Measurements from ENCODE around the gene C1orf122. TPM values are rescaled to one million over a fixed set of nuclear protein-coding genes. Genes with fewer than 3 reads are reported as not detected.

The C1orf122 gene
- polyA plus RNA-seq, 3 donors from 2014 or later: 33.9 to 58.9 (median 39.3) TPM

DNA sequence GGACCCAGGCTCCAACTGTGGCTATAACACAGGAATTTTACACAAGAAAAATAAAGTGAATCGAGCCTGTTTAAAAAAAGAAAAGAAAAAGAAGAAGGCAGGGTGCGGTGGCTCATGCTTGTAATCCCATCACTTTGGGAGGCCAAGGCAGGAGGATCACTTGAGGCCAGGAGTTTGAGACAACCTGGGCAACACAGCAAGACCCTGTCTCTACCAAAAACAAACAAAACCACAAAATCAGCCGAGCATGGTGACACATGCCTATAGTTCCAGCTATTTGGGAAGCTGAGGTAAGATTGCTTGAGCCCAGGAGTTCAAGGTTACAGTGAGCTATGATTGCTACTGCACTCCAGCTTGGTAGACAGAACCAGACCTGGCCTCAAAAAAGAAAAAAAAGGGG, 34.1 kb downstream of the C1orf122 start:
- peaks cover 5 to 18% (median 5%) of the 10 kb centered on the region in 3 donors for H3K36me3 Mint-ChIP-seq
- peaks cover 12 to 31% of the 10 kb centered on the region in 2 donors for H3K4me1 Mint-ChIP-seq
- H3K27ac Mint-ChIP-seq: peak overlapping the region in 1 of 6 donors; percentile 19
- H3K9me3 Mint-ChIP-seq: no peaks in the 10 kb centered on the region
- H3K4me3 Mint-ChIP-seq: no peak overlapping the region
- no peaks in the 10 kb centered on the region for H3K27me3 Mint-ChIP-seq (ENCODE audit: low read depth in 3 of 3)
- DNase-seq: no peak

DNA sequence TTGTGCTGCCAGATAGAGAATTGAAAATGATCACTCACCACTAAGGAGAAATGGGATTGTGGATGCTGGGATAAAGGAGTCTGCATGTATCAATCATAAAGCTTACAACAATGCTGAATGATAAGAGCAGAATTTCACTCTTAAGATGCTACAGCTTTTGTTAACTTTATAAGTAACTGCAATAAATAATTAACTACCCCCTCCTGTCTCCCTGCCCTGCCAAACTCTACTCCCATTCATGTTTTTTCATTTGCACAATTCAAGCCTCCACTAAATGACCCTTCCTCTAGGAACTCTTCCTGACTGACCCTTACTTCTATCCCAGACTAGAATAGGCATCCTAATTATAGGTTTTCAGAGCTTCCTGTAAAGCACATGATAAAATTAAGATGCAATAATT, 36.9 kb downstream of the C1orf122 start:
- no peaks in the 10 kb centered on the region for H3K9me3 Mint-ChIP-seq
- peaks cover 23 to 40% of the 10 kb centered on the region in 2 donors for H3K4me1 Mint-ChIP-seq
- H3K36me3 Mint-ChIP-seq: peaks cover 0 to 9% (median 2%) of the 10 kb centered on the region in 3 donors
- peak overlapping the region in 1 of 6 donors; percentile 10 for H3K27ac Mint-ChIP-seq
- no peaks in the 10 kb centered on the region for H3K27me3 Mint-ChIP-seq (ENCODE audit: low read depth in 3 of 3)
- no peak overlapping the region for H3K4me3 Mint-ChIP-seq
- no peak for DNase-seq

DNA sequence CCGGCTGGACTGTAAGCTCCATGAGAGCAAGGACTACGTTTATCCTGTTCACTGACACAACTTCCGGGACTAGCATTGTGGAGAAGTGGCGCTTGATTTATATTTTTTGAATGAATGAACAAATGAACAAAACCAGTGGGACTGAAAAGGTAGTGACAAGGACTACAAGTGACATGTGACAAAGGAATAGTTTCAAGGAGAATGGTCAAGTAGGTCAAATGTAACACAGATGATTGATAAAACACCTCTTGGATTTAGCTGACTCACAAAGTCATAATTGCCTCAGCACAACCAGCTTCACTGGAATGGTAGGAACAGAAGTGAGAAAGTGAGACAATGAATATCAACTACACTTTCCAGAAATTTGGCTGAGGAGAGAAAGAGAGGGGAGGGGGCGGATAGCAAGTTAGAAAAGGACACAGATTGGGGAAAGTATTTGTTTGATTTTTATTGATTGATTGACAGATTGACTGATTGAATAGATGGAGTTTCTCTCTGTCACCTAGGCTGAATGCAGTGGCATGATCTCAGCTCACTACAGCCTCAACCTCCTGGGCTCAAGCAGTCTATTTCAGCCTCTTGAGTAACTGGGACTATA, 37.6 kb downstream of the C1orf122 start:
- H3K36me3 Mint-ChIP-seq: peaks cover 0 to 4% (median 0%) of the 10 kb centered on the region in 3 donors
- H3K4me3 Mint-ChIP-seq: no peak overlapping the region
- DNase-seq: no peak
- H3K27ac Mint-ChIP-seq: peak overlapping the region in 2 of 6 donors; percentile 6 to 32
- H3K9me3 Mint-ChIP-seq: no peaks in the 10 kb centered on the region
- no peaks in the 10 kb centered on the region for H3K27me3 Mint-ChIP-seq (ENCODE audit: low read depth in 3 of 3)
- peaks cover 24 to 40% of the 10 kb centered on the region in 2 donors for H3K4me1 Mint-ChIP-seq

DNA sequence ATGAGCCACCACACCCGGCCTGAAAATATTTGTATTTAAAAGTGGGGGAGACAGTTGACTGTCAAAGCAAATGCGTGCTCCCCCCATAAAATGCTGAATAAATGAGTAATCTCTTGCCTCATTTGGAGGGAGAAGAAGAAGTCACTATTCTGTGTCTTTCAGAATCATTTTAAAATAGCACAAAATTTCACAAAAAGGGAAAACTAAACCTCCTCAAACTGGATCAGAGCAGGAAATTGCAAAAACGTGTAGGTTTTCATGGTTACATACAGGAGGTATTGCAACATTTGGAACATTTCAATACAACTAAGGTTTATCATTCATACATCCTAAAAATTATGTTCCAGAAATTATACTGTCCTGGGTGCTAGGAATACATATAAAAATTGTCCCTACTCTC, 38.2 kb downstream of the C1orf122 start:
- Mint-ChIP-seq H3K27me3 (ENCODE audit: low read depth in 3 of 3) (no peaks in the 10 kb centered on the region), H3K36me3 (peaks cover 0 to 4% (median 0%) of the 10 kb centered on the region in 3 donors), H3K9me3 (no peaks in the 10 kb centered on the region), H3K4me3 (no peak overlapping the region), H3K27ac (peak overlapping the region in 5 of 6 donors; percentile 7 to 64 (median 15)), H3K4me1 (peaks cover 24 to 40% of the 10 kb centered on the region in 2 donors)
- no peak for DNase-seq

DNA sequence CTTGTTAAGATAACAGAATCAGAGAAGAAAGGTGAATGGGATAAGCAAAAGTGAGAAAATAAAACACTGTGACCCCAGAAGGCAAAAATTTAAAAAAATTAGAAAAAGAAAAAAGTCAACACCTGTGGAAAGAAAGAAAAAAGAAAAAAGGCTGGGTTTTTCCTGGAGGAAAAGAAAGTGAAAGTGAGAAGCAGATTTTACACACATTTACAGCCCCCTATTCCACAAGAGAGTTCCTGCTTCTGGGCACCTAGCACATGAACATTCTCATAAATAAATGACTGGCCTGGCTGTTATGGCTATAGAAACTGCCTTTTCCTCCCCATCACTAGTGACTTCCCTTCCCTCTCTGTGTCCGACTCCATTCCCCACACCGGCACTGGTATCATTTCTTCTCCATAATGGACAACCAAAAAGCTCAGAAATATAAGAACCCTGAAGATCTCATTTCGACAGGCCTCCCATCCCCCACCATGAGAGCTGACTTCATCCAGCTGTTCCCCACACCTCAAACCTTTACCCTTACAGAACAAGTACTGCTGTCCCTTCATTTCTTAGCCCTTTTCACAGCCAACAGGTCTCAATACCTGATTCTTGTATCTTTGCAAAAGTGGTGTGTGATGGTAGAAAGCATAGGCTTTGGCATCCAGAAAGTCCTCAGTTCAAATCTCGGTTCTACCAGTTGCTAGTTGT, 39.2 kb downstream of the C1orf122 start:
- no peak for DNase-seq
- H3K4me3 Mint-ChIP-seq: peak overlapping the region; percentile 6 to 67 (median 39)
- no peaks in the 10 kb centered on the region for H3K9me3 Mint-ChIP-seq
- no peaks in the 10 kb centered on the region for H3K27me3 Mint-ChIP-seq (ENCODE audit: low read depth in 3 of 3)
- H3K36me3 Mint-ChIP-seq: no peaks in the 10 kb centered on the region
- H3K4me1 Mint-ChIP-seq: peaks cover 24 to 40% of the 10 kb centered on the region in 2 donors
- H3K27ac Mint-ChIP-seq: peak overlapping the region; percentile 43 to 73 (median 68)

DNA sequence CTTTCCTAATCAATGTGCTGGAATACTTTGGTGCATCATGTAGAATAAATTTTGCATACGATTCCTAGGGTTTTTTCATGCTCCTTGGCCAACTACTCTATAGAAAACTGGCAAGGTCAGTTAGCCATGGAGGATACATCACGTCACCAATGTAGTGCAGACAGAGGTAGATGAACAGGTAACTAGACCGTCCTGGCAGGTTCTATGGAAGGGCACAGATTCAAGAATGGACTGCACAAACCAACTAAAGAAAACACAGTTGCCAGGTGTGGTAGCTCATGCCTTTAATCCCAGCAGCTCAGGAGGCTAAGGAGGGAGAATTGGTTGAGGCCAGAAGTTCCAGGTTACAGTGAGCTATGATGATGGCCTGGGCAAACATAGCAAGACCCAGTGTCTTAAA, 41.9 kb downstream of the C1orf122 start:
- no peaks in the 10 kb centered on the region for H3K27me3 Mint-ChIP-seq (ENCODE audit: low read depth in 3 of 3)
- no peak overlapping the region for H3K4me3 Mint-ChIP-seq

DNA sequence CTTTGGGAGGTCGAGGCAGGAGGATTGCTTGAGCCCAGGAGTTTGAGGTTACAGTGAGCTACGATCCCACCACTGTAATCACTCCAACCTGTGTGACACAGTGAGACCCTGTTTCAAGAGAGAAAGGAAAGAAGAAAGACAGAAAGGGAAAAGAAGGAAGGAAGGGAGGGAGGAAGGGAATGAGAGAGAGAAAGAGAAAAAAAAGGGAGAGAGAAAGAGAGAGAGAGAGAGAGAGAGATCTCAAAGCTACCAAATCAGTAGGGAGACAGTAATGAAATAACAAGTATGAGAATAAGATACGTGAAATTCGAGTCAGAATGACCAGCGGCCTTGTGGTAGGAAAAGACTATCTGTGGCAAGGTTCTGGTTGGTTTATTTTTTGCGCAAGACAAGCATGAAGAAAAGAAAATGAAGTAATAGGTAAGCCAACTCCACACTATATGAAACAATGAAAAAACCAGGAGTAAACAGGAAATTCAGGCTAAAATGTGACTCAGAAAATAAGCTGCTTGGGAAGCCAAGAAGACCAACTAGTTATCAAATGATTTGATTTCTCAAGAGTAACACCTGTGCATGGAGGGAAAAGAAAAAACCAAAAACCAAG, 42.9 kb downstream of the C1orf122 start:
- Mint-ChIP-seq H3K27me3 (ENCODE audit: low read depth in 3 of 3) (no peaks in the 10 kb centered on the region), H3K36me3 (peaks cover 0 to 6% (median 4%) of the 10 kb centered on the region in 3 donors), H3K4me1 (peaks cover 32 to 50% of the 10 kb centered on the region in 2 donors), H3K4me3 (no peak overlapping the region), H3K27ac (no peak overlapping the region), H3K9me3 (no peaks in the 10 kb centered on the region)
- no peak for DNase-seq

More for the DNA sequence above, 41.9 kb downstream of the C1orf122 start:
- Mint-ChIP-seq H3K4me1 (peaks cover 35 to 48% of the 10 kb centered on the region in 2 donors), H3K9me3 (no peaks in the 10 kb centered on the region), H3K36me3 (no peaks in the 10 kb centered on the region), H3K27ac (peak overlapping the region in 1 of 6 donors; percentile 12)
- DNase-seq: no peak

DNA sequence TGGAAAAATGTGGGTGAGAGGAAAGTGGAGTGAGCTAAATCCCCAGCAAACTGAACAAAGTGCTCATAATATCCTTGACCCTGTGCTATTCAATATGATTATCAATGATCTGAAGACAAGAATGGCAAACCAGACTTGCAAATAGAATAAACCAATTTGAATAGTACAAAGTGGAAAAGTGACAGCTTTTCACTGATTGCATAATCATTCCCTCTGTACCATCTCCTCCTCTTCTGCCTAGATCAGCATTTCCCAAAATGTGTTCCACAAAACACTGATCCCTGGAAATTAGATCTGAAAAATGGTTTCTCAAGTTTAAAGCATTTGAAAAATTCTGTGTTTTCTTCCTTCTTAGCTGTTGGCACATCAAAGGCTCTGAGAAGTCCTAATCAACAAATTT, 43.7 kb downstream of the C1orf122 start:
- DNase-seq: no peak
- H3K27me3 Mint-ChIP-seq (ENCODE audit: low read depth in 3 of 3): no peaks in the 10 kb centered on the region
- H3K27ac Mint-ChIP-seq: no peak overlapping the region
- H3K36me3 Mint-ChIP-seq: peaks cover 0 to 6% (median 4%) of the 10 kb centered on the region in 3 donors
- no peak overlapping the region for H3K4me3 Mint-ChIP-seq
- H3K9me3 Mint-ChIP-seq: no peaks in the 10 kb centered on the region
- peaks cover 33 to 42% of the 10 kb centered on the region in 2 donors for H3K4me1 Mint-ChIP-seq

DNA sequence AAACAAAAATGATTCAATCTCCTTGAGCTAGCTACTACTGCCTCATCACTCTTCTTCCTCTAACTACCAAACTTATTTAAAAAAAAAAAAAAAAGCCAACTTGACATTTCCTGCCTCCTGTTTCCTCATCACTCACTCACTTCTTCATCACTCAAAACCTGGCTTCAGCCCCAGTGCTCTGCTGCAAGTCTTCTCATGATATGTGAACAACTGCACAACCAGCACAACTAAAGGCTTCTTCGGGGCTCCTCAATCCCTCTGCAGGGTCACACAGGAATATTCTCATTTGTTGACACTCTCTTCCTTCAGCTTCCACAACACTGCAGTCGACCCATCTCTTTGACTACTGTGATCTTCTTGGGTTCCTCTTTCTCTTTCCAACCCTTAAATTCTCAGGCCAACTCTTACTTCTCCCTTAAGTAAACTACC, 44.2 kb downstream of the C1orf122 start:
- Mint-ChIP-seq H3K9me3 (no peaks in the 10 kb centered on the region), H3K4me1 (peaks cover 28 to 39% of the 10 kb centered on the region in 2 donors), H3K27me3 (ENCODE audit: low read depth in 3 of 3) (no peaks in the 10 kb centered on the region)

DNA sequence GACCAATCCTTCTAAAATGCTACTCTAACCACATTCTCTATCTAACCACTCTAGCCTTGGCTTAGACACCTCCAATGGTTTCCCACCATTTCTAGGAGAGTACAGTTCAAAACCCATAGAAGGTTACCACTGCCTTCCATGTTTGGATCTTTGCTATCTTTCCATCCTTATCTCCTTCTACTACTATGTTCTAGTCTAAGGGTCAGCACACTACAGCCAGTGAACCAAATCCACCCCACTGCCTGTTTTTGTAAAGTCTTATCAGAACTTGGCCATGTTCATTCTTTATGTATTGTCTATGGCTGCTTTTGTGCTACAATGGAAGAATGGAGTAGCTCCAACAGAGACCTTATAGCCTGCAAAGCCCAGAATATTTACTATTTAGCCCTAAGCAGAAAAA, 45.6 kb downstream of the C1orf122 start:
- Mint-ChIP-seq H3K9me3 (no peaks in the 10 kb centered on the region), H3K27ac (peak overlapping the region in 4 of 6 donors; percentile 5 to 32 (median 6)), H3K27me3 (ENCODE audit: low read depth in 3 of 3) (no peaks in the 10 kb centered on the region), H3K4me1 (peaks cover 28 to 45% of the 10 kb centered on the region in 2 donors), H3K36me3 (peaks cover 4 to 10% (median 9%) of the 10 kb centered on the region in 3 donors), H3K4me3 (peak overlapping the region in 2 of 5 donors; percentile 16 to 34)
- DNase-seq: no peak

More for the DNA sequence above, 44.2 kb downstream of the C1orf122 start:
- H3K4me3 Mint-ChIP-seq: no peak overlapping the region
- no peak overlapping the region for H3K27ac Mint-ChIP-seq
- H3K36me3 Mint-ChIP-seq: peaks cover 0 to 6% (median 4%) of the 10 kb centered on the region in 3 donors
- DNase-seq: no peak

DNA sequence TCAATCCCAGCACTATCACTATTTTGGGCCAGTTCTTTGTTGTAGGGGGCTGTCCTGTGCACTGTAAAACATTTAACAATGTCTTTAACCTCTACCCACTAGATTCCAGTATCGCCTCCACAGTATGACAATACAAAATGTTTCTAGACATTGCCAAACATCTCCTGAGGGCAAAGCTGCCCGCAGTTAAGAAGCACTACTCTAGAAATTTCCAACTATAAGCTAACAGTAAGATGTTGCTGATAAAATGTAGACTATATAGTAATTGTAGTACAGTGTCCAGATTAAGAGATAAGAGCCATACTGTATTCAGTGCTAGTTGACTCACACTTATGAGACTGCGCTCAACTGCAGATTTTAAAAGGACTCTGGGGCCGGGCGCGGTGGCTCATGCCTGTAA, 46.8 kb downstream of the C1orf122 start:
- peaks cover 4 to 10% (median 9%) of the 10 kb centered on the region in 3 donors for H3K36me3 Mint-ChIP-seq
- peaks cover 36 to 54% of the 10 kb centered on the region in 2 donors for H3K4me1 Mint-ChIP-seq
- peaks cover under 1 to 2% (median 1%) of the 10 kb centered on the region in 3 donors for H3K27me3 Mint-ChIP-seq (ENCODE audit: low read depth in 3 of 3)
- no peaks in the 10 kb centered on the region for H3K9me3 Mint-ChIP-seq
- no peak overlapping the region for H3K27ac Mint-ChIP-seq
- DNase-seq: no peak
- no peak overlapping the region for H3K4me3 Mint-ChIP-seq
